ENCODE measurements around the gene ZNF267.

The ZNF267 gene

DNA sequence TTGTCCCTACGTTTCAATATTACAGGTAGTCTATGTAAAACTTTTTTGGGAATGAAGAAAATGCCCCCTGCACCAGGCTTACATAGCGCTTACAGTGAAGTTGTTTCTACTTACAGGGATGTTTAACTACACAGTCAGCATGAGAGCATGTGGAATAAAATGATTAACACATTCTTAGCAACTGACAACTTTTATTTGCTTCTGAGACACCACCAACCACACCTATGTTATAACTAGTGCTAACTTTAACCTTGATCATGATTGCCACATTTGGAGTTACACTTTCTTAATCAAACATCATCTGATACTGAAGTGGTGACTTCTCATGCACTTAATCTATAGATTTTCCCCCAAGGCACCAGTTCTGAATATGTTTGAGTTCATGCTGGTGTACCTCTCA, 20.3 kb upstream of the ZNF267 start:
- Histone ChIP-seq H3K9ac (ENCODE audit: low read depth, low read length) (no peak overlapping the region), H3K9me3 (ENCODE audit: insufficient read depth, low read length, severe bottlenecking) (peaks cover 8% of the 10 kb centered on the region)

DNA sequence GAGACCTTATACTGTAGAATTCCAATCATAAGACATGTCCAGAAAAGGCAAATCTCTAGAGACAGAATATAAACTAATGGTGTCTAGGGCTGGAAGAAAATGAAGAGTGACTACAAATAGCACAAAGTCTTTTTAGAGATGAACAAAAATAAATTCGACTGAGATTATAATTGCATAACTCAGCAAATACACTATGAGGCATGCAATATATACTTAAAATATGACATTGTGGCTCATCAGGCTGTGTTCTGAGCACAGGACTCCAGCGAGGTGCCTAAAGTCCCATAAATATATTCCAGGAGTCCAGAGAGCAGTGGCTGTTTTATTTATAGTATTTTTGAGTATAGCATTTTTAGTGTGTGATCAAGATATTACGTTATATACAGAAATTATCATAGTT, 13.1 kb upstream of the ZNF267 start:
- H4K20me1 ChIP-seq (ENCODE audit: insufficient read depth, low read length): no peaks in the 10 kb centered on the region
- H3K4me2 ChIP-seq (ENCODE audit: insufficient read depth, low read length): no peak overlapping the region
- TF ChIP-seq, protein P1, sequence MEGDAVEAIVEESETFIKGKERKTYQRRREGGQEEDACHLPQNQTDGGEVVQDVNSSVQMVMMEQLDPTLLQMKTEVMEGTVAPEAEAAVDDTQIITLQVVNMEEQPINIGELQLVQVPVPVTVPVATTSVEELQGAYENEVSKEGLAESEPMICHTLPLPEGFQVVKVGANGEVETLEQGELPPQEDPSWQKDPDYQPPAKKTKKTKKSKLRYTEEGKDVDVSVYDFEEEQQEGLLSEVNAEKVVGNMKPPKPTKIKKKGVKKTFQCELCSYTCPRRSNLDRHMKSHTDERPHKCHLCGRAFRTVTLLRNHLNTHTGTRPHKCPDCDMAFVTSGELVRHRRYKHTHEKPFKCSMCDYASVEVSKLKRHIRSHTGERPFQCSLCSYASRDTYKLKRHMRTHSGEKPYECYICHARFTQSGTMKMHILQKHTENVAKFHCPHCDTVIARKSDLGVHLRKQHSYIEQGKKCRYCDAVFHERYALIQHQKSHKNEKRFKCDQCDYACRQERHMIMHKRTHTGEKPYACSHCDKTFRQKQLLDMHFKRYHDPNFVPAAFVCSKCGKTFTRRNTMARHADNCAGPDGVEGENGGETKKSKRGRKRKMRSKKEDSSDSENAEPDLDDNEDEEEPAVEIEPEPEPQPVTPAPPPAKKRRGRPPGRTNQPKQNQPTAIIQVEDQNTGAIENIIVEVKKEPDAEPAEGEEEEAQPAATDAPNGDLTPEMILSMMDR (IDR thresholded peaks at IDR 0.05; ENCODE audit: borderline replicate concordance, extremely low read depth, low read length, poor library complexity, severe bottlenecking): no peak
- TF ChIP-seq EZH2 (IDR thresholded peaks at IDR 0.05; ENCODE audit: borderline replicate concordance, low read depth, low read length, severe bottlenecking): no peak
- H3K4me3 ChIP-seq (ENCODE audit: low read depth in 1 of 2, low read length in 2 of 2): no peak overlapping the region
- H3K9ac ChIP-seq (ENCODE audit: low read depth, low read length): no peak overlapping the region
- no peaks in the 10 kb centered on the region for H3K79me2 ChIP-seq (ENCODE audit: insufficient read depth, low read length)
- no peak overlapping the region for H3K27ac ChIP-seq (ENCODE audit: low read length)
- no peaks in the 10 kb centered on the region for H3K4me1 ChIP-seq (ENCODE audit: insufficient read depth, low read length)
- no peak overlapping the region for H2AFZ ChIP-seq (ENCODE audit: low read depth, low read length)
- ATAC-seq (ENCODE audit: insufficient read depth, low read depth): no peak
- H3K36me3 ChIP-seq (ENCODE audit: insufficient read depth, low read length): no peaks in the 10 kb centered on the region
- H3K9me3 ChIP-seq (ENCODE audit: insufficient read depth, low read length, severe bottlenecking): no peaks in the 10 kb centered on the region
- no peak for DNase-seq
- H3K27me3 ChIP-seq (ENCODE audit: insufficient read depth, low read length, poor library complexity): peaks cover 26% of the 10 kb centered on the region

More for the DNA sequence above, 20.3 kb upstream of the ZNF267 start:
- Histone ChIP-seq H3K79me2 (ENCODE audit: insufficient read depth, low read length) (no peaks in the 10 kb centered on the region), H2AFZ (ENCODE audit: low read depth, low read length) (no peak overlapping the region), H3K36me3 (ENCODE audit: insufficient read depth, low read length) (no peaks in the 10 kb centered on the region), H3K4me3 (ENCODE audit: low read depth in 1 of 2, low read length in 2 of 2) (no peak overlapping the region), H3K4me2 (ENCODE audit: insufficient read depth, low read length) (no peak overlapping the region), H4K20me1 (ENCODE audit: insufficient read depth, low read length) (no peaks in the 10 kb centered on the region), H3K27ac (ENCODE audit: low read length) (no peak overlapping the region), H3K4me1 (ENCODE audit: insufficient read depth, low read length) (no peaks in the 10 kb centered on the region), H3K27me3 (ENCODE audit: insufficient read depth, low read length, poor library complexity) (no peaks in the 10 kb centered on the region)
- DNase-seq (no peak), ATAC-seq (ENCODE audit: insufficient read depth, low read depth) (no peak)
- no peak for TF ChIP-seq EZH2 (IDR thresholded peaks at IDR 0.05; ENCODE audit: borderline replicate concordance, low read depth, low read length, severe bottlenecking)
- TF ChIP-seq, protein P1 (IDR thresholded peaks at IDR 0.05; ENCODE audit: borderline replicate concordance, extremely low read depth, low read length, poor library complexity, severe bottlenecking): no peak

DNA sequence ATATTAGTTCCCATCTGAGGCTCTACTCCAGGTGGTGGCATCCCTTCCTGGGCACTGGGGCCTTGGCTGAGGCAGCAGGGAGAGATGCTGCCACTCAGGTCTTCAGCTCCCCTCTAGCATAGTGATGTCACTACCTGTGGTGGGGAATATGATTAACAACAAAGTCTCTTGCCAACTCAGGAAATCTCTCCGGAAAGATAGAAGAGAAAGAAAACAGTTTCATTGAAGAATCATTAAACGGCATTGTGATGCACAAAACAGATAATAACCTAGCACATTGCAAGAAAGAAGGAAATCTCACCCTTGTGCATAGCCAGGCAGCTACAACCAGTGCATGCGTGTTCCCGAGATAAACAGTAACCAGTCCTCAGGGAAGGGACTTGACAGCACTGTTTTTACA, 12.2 kb upstream of the ZNF267 start:
- Histone ChIP-seq H3K79me2 (ENCODE audit: insufficient read depth, low read length) (no peaks in the 10 kb centered on the region), H3K36me3 (ENCODE audit: insufficient read depth, low read length) (no peaks in the 10 kb centered on the region), H3K27me3 (ENCODE audit: insufficient read depth, low read length, poor library complexity) (peaks cover 26% of the 10 kb centered on the region), H4K20me1 (ENCODE audit: insufficient read depth, low read length) (no peaks in the 10 kb centered on the region), H3K27ac (ENCODE audit: low read length) (no peak overlapping the region), H3K4me2 (ENCODE audit: insufficient read depth, low read length) (no peak overlapping the region), H3K4me3 (ENCODE audit: low read depth in 1 of 2, low read length in 2 of 2) (no peak overlapping the region), H3K9ac (ENCODE audit: low read depth, low read length) (no peak overlapping the region), H3K9me3 (ENCODE audit: insufficient read depth, low read length, severe bottlenecking) (no peaks in the 10 kb centered on the region), H2AFZ (ENCODE audit: low read depth, low read length) (no peak overlapping the region), H3K4me1 (ENCODE audit: insufficient read depth, low read length) (no peaks in the 10 kb centered on the region)
- ATAC-seq (ENCODE audit: insufficient read depth, low read depth) (no peak), DNase-seq (no peak)
- TF ChIP-seq EZH2 (IDR thresholded peaks at IDR 0.05; ENCODE audit: borderline replicate concordance, low read depth, low read length, severe bottlenecking): no peak
- TF ChIP-seq, protein P1 (IDR thresholded peaks at IDR 0.05; ENCODE audit: borderline replicate concordance, extremely low read depth, low read length, poor library complexity, severe bottlenecking): no peak

DNA sequence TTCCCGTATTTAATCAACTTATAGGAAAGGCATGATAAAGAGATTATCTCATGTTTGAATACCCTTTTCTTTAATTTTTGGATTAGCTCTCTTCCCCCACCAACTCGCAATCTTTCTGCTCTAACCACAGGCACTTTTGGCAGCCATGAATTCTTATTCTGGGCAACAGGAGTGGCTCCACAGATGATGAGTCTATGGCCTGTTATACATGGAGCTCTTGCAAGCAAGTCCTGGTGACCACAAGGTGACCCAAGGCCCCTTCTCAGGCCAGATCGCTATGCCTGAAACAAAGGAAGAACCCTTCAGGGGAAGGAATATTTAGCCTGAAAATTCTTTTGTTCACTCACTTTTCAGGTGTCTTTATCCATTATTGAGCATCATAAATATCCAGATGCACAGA, 10.8 kb upstream of the ZNF267 start:
- no peak overlapping the region for H3K4me2 ChIP-seq (ENCODE audit: insufficient read depth, low read length)
- no peaks in the 10 kb centered on the region for H3K9me3 ChIP-seq (ENCODE audit: insufficient read depth, low read length, severe bottlenecking)
- no peak overlapping the region for H3K9ac ChIP-seq (ENCODE audit: low read depth, low read length)
- TF ChIP-seq, protein P1 (IDR thresholded peaks at IDR 0.05; ENCODE audit: borderline replicate concordance, extremely low read depth, low read length, poor library complexity, severe bottlenecking): no peak
- TF ChIP-seq EZH2 (IDR thresholded peaks at IDR 0.05; ENCODE audit: borderline replicate concordance, low read depth, low read length, severe bottlenecking): no peak
- no peak for ATAC-seq (ENCODE audit: insufficient read depth, low read depth)
- H3K4me3 ChIP-seq (ENCODE audit: low read depth in 1 of 2, low read length in 2 of 2): no peak overlapping the region
- no peak overlapping the region for H3K27ac ChIP-seq (ENCODE audit: low read length)
- H3K4me1 ChIP-seq (ENCODE audit: insufficient read depth, low read length): no peaks in the 10 kb centered on the region
- H2AFZ ChIP-seq (ENCODE audit: low read depth, low read length): no peak overlapping the region
- H3K27me3 ChIP-seq (ENCODE audit: insufficient read depth, low read length, poor library complexity): peaks cover 26% of the 10 kb centered on the region
- no peaks in the 10 kb centered on the region for H3K36me3 ChIP-seq (ENCODE audit: insufficient read depth, low read length)
- DNase-seq: no peak
- H4K20me1 ChIP-seq (ENCODE audit: insufficient read depth, low read length): no peaks in the 10 kb centered on the region
- H3K79me2 ChIP-seq (ENCODE audit: insufficient read depth, low read length): no peaks in the 10 kb centered on the region
